Stimulated activated naive B cell treated with anti-CD40 and anti-IgM and Interleukin-4, amounts not matched to agents 10 μg/mL and 1 μg/mL and 100 μg/mL, for 72 hours (primary cell): ENCODE results near the gene NAV2.

Experiments used
- ATAC-seq, 2 donors: fragments of 150-1000 bp; cut with Tn5 transposase; replicated peaks; 2 replicates each; pipeline ENCODE4 v1.10.0; 2021; ENCODE audit warnings: moderate library complexity in 1 of 2
- DNase-seq: peaks from one replicate; pipeline ENCODE4 v3.0.0; 2021
- H3K27ac Mint-ChIP-seq: one replicate; pipeline ENCODE4 v1.8.0; 2022; ENCODE audit warnings: mild to moderate bottlenecking, mixed read lengths
- H3K27me3 Mint-ChIP-seq, 2 donors: one replicate each; pipeline ENCODE4 v1.8.0; 2022; ENCODE audit warnings: mixed read lengths in 2 of 2
- H3K36me3 Mint-ChIP-seq, 2 donors: one replicate each; pipeline ENCODE4 v1.8.0; 2022; ENCODE audit warnings: mixed read lengths in 2 of 2, mild to moderate bottlenecking in 1 of 2
- H3K4me1 Mint-ChIP-seq, 2 donors: one replicate each; pipeline ENCODE4 v1.8.0; 2022; ENCODE audit warnings: mixed read lengths in 2 of 2, mild to moderate bottlenecking in 1 of 2
- H3K4me3 Mint-ChIP-seq, 2 donors: one replicate each; pipeline ENCODE4 v1.8.0; 2022; ENCODE audit warnings: mild to moderate bottlenecking in 2 of 2, mixed read lengths in 2 of 2, moderate library complexity in 1 of 2
- H3K9me3 Mint-ChIP-seq, 2 donors: one replicate each; pipeline ENCODE4 v1.8.0; 2022; ENCODE audit warnings: mixed read lengths in 2 of 2, mild to moderate bottlenecking in 1 of 2

NAV2 gene

DNA sequence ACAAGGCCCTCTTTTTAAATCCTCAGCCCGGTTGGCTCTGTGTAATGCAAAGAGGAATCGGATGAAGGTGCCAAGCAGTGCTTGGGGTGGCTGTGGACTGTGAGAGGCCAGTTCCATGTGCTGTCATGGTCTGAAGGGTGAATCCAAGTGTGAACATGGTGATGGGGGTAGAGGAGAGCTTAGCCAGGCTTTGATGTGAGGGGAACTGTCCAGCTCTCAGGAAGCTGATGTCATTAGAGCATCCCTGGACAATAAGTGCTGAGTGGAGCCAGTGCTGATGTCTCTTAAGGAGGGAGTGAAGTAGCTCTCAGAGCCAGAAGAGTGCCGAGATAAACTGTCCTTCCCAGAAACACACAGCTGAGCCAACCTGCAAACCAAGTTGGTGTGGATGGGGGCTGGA is 53.6 kb downstream of the NAV2 start:
- no peak overlapping the region for H3K27ac Mint-ChIP-seq
- DNase-seq (no peak), ATAC-seq (no peak)
- H3K36me3 Mint-ChIP-seq: no peaks in the 10 kb centered on the region
- peaks cover 0 to 1% of the 10 kb centered on the region in 2 donors for H3K4me1 Mint-ChIP-seq
- H3K4me3 Mint-ChIP-seq: no peak overlapping the region
- H3K27me3 Mint-ChIP-seq: peaks cover 27 to 30% of the 10 kb centered on the region in 2 donors
- H3K9me3 Mint-ChIP-seq: no peaks in the 10 kb centered on the region

GRCh38 chr11:19766810-19767209 is 54.2 kb downstream of the NAV2 start:
- H3K36me3 Mint-ChIP-seq: no peaks in the 10 kb centered on the region
- peaks cover 30 to 33% of the 10 kb centered on the region in 2 donors for H3K27me3 Mint-ChIP-seq
- H3K27ac Mint-ChIP-seq: no peak overlapping the region
- DNase-seq (no peak), ATAC-seq (no peak)
- peaks cover 0 to 4% of the 10 kb centered on the region in 2 donors for H3K4me1 Mint-ChIP-seq
- H3K4me3 Mint-ChIP-seq: no peak overlapping the region
- no peaks in the 10 kb centered on the region for H3K9me3 Mint-ChIP-seq

GRCh38 chr11:19767627-19768151 is 55.1 kb downstream of the NAV2 start:
- H3K4me1 Mint-ChIP-seq: peaks cover 0 to 4% of the 10 kb centered on the region in 2 donors
- no peak overlapping the region for H3K4me3 Mint-ChIP-seq
- no peak for ATAC-seq
- H3K27me3 Mint-ChIP-seq: peaks cover 28 to 34% of the 10 kb centered on the region in 2 donors
- H3K9me3 Mint-ChIP-seq: no peaks in the 10 kb centered on the region
- H3K27ac Mint-ChIP-seq: no peak overlapping the region
- H3K36me3 Mint-ChIP-seq: no peaks in the 10 kb centered on the region
- no peak for DNase-seq

- DNase-seq (no peak), ATAC-seq (no peak)
- H3K36me3 Mint-ChIP-seq: no peaks in the 10 kb centered on the region
- no peak overlapping the region for H3K4me3 Mint-ChIP-seq
- no peaks in the 10 kb centered on the region for H3K9me3 Mint-ChIP-seq
- H3K27me3 Mint-ChIP-seq: peaks cover 26 to 34% of the 10 kb centered on the region in 2 donors
- no peak overlapping the region for H3K27ac Mint-ChIP-seq
- peaks cover 0 to 4% of the 10 kb centered on the region in 2 donors for H3K4me1 Mint-ChIP-seq
These were observed 55.6 kb downstream of the NAV2 start for GRCh38 chr11:19768197-19768596.

- no peak for ATAC-seq
- H3K4me3 Mint-ChIP-seq: no peak overlapping the region
- peaks cover 0 to 4% of the 10 kb centered on the region in 2 donors for H3K4me1 Mint-ChIP-seq
- H3K9me3 Mint-ChIP-seq: no peaks in the 10 kb centered on the region
- no peaks in the 10 kb centered on the region for H3K36me3 Mint-ChIP-seq
- peaks cover 23 to 28% of the 10 kb centered on the region in 2 donors for H3K27me3 Mint-ChIP-seq
- H3K27ac Mint-ChIP-seq: no peak overlapping the region
- DNase-seq: no peak
These were observed 56.2 kb downstream of the NAV2 start for GRCh38 chr11:19768815-19769214.

DNA sequence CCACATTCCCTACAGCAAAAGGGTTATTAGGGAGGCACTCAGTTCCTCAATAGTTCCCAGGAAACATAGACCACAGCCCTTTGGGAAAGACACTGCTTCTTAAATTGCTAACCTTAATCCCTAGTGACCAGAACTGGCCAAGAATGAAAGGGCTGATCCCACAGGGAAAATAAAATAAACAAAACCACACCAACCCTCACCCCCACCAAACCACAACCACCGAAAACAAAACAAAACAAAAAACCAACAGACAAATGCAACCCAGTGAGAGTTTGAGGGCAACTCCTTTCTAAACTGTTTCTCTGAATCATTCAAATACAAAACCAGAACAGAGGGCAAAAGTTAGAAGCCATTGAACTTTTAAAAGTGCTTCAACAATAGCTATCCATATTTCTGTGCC is 57.2 kb downstream of the NAV2 start:
- Mint-ChIP-seq H3K27ac (no peak overlapping the region), H3K36me3 (no peaks in the 10 kb centered on the region), H3K4me3 (no peak overlapping the region), H3K27me3 (peaks cover 20 to 33% of the 10 kb centered on the region in 2 donors), H3K4me1 (peaks cover 0 to 4% of the 10 kb centered on the region in 2 donors), H3K9me3 (no peaks in the 10 kb centered on the region)
- no peak for DNase-seq
- no peak for ATAC-seq

DNA sequence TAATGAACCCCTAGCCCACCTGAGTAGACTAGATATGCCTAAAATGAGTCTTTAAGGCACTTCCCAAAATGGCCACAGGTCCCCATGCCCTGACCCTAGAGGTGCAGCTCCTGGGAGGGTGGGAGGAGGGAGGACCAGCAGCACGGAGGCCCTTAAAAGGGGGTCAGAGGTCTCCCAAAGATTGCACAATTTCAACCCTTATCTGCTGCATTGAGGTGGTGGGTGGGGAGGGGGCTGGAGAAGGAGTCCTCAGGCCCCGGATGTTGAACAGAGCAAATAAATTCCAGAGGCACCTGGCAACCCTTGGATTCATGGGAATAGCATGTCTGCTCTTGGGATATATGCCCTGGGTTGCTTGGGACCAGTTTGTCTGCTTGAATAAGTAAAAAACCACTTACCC is 57.6 kb downstream of the NAV2 start:
- peaks cover 0 to under 1% of the 10 kb centered on the region in 2 donors for H3K36me3 Mint-ChIP-seq

DNA sequence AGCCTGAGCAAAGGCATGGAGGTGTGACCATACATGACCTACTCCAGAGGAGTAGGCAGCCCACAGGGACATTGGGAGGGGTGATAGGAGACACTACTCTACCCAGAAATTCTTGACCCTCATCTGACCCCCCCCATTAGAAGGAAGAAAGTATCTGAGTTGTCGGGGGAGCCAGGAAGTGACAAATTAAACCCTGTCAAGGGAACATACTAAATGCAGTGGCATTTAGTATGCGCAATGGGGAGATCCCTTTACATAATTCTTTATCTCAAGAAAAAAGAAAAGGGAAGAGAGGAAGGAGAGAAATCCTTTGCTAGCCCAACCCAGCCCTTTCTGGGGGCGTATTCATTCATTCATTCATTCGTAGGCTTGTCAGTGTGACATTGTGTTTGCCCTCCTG is 58.8 kb downstream of the NAV2 start:
- no peak overlapping the region for H3K27ac Mint-ChIP-seq
- H3K36me3 Mint-ChIP-seq: peaks cover 4 to 9% of the 10 kb centered on the region in 2 donors
- H3K27me3 Mint-ChIP-seq: peaks cover 20 to 37% of the 10 kb centered on the region in 2 donors
- no peak overlapping the region for H3K4me3 Mint-ChIP-seq
- DNase-seq (no peak), ATAC-seq (no peak)
- peaks cover 3 to 8% of the 10 kb centered on the region in 2 donors for H3K9me3 Mint-ChIP-seq
- peaks cover 6 to 12% of the 10 kb centered on the region in 2 donors for H3K4me1 Mint-ChIP-seq

More for the DNA sequence above, 57.6 kb downstream of the NAV2 start:
- no peak overlapping the region for H3K27ac Mint-ChIP-seq
- H3K4me3 Mint-ChIP-seq: no peak overlapping the region
- H3K9me3 Mint-ChIP-seq: peaks cover 0 to under 1% of the 10 kb centered on the region in 2 donors
- peaks cover 0 to 4% of the 10 kb centered on the region in 2 donors for H3K4me1 Mint-ChIP-seq
- no peak for DNase-seq
- ATAC-seq: no peak
- H3K27me3 Mint-ChIP-seq: peaks cover 21 to 36% of the 10 kb centered on the region in 2 donors

DNA sequence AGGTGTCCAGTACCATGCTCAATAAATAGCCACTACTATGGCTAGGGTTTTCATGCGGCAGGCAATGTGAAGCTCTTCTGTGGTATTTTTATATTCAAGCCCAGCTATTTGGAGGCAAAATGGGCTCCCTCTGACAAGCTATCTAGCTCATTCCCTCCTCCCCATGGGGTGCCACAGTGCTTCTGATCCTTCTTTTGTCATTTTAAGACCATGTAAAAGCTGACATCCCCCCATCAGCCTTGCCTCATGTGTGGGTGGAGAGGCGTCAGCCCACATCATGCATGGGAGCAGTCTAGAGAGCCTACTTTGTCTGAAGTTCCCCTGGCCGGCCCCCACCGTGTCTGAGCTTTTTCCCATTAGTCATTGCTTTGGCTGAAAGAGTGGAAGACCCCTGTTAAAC is 59.8 kb downstream of the NAV2 start:
- H3K36me3 Mint-ChIP-seq: peaks cover 4 to 9% of the 10 kb centered on the region in 2 donors
- DNase-seq (no peak), ATAC-seq (no peak)
- no peak overlapping the region for H3K4me3 Mint-ChIP-seq
- peaks cover 24 to 41% of the 10 kb centered on the region in 2 donors for H3K27me3 Mint-ChIP-seq
- H3K9me3 Mint-ChIP-seq: peaks cover 3 to 8% of the 10 kb centered on the region in 2 donors
- peaks cover 10 to 13% of the 10 kb centered on the region in 2 donors for H3K4me1 Mint-ChIP-seq
- H3K27ac Mint-ChIP-seq: no peak overlapping the region

DNA sequence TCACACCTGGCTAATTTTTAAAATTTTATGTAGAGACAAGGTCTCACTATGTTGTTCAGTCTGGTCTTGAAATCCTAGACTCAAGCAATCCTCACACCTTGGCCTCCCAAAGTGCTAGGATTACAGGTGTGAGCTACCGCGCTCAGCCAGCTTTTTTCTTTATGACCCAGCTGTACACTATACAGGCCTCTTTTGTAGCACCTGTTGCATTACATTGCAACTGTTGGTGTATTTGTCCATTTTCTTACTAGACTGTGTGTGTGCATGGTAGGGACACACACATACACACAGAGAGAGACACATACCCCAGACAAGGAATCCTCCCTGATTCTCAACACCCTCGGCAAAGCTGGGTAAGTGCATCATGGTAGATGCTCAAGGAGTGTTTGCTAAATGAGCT is 61.7 kb downstream of the NAV2 start:
- H3K4me3 Mint-ChIP-seq: no peak overlapping the region
- no peak overlapping the region for H3K27ac Mint-ChIP-seq
- peaks cover 4 to 9% of the 10 kb centered on the region in 2 donors for H3K36me3 Mint-ChIP-seq
- H3K4me1 Mint-ChIP-seq: peaks cover 22 to 25% of the 10 kb centered on the region in 2 donors
- no peak for ATAC-seq
- peaks cover 36 to 55% of the 10 kb centered on the region in 2 donors for H3K27me3 Mint-ChIP-seq
- no peak for DNase-seq
- peaks cover 3 to 8% of the 10 kb centered on the region in 2 donors for H3K9me3 Mint-ChIP-seq

- Mint-ChIP-seq H3K36me3 (peaks cover 4 to 9% of the 10 kb centered on the region in 2 donors), H3K9me3 (peaks cover 3 to 8% of the 10 kb centered on the region in 2 donors), H3K4me3 (no peak overlapping the region), H3K27ac (no peak overlapping the region), H3K4me1 (peaks cover 22 to 25% of the 10 kb centered on the region in 2 donors), H3K27me3 (peaks cover 42 to 61% of the 10 kb centered on the region in 2 donors)
- ATAC-seq (no peak), DNase-seq (no peak)
These were observed 62.4 kb downstream of the NAV2 start for GRCh38 chr11:19774817-19775580.

DNA sequence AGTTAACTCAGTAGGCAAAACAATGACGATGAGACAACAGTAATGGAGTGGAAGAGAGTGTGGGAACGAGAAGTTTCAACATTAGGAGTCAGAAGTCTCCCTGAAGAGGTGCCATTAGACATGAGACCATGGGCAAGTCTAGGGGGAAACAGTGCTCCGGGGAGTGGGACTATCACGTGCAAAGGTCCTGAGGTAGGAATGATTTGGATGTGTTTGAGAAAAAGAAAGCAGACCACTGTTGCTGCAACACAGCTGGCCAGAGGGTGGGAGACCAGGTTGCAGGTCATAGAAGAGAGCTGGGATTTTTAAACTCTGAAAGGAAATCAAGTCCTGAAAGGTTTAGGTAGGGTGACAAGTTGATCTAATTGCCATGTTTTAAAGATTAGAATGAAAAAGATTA is 63.0 kb downstream of the NAV2 start:
- H3K4me3 Mint-ChIP-seq: no peak overlapping the region
- no peak for DNase-seq
- H3K27me3 Mint-ChIP-seq: peaks cover 48 to 68% of the 10 kb centered on the region in 2 donors
- no peak for ATAC-seq
- H3K27ac Mint-ChIP-seq: no peak overlapping the region
- peaks cover 4 to 9% of the 10 kb centered on the region in 2 donors for H3K36me3 Mint-ChIP-seq
- H3K4me1 Mint-ChIP-seq: peaks cover 22 to 25% of the 10 kb centered on the region in 2 donors
- H3K9me3 Mint-ChIP-seq: peaks cover 3 to 8% of the 10 kb centered on the region in 2 donors

DNA sequence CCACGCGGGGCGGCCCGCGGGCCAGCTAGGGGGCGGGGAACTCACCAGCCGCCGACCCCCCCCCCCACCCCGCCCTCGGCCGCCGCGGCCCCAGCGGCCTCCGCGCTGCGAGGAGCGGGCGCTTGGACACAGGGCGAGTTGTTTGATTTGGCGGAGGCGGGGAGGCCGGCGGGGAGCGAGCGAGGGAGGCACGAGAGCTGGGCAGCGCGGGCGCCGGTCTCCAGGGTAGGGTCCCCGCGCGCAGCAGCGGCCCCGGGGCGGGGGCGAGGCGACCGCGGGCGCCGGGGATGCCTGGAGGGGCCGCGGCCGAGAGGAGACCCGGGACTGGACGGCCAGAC is 64.4 kb downstream of the NAV2 start:
- H3K9me3 Mint-ChIP-seq: peaks cover 3 to 8% of the 10 kb centered on the region in 2 donors
- H3K4me3 Mint-ChIP-seq: peak overlapping the region; percentile 83 to 87
- H3K36me3 Mint-ChIP-seq: peaks cover 4 to 9% of the 10 kb centered on the region in 2 donors
- peaks cover 48 to 67% of the 10 kb centered on the region in 2 donors for H3K27me3 Mint-ChIP-seq
- DNase-seq (peak; percentile 8), ATAC-seq (peak; percentile 21 to 35)
- H3K27ac Mint-ChIP-seq: peak overlapping the region; percentile 79
- H3K4me1 Mint-ChIP-seq: peaks cover 21 to 22% of the 10 kb centered on the region in 2 donors

DNA sequence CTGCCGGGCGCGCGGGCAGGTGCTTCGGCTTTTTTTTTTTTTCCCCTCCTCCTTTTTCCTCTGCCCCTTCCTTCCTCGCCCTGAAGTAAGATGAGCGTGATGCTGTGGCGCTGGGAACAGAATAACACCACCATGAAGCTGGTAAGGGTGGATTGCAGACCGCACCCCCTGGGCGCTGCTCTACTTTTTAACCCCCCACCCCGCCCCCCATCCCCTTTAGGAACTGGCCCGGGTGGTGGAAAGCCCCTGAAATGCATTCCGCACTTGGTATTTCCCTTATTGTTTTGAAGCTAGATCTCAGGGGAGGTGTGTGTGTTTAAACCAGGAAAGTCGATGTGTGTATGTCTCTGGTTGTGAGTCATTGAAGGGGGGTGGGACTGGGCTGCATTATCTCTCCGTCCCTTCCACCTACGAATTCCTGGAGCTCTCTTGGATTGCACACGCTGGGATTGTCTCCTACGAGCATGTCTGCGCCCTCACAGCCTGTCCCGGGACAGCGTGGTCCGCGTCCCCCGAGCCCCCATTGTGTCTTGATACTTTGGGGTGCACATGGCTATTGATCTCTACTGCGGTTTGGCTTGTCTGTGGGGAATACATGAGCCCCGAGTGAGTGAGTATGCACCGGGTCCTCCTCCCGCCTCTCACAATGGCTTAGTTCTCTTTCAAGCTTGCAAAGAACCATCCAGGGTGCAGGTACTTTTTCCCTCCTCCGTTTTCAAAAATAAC is 64.9 kb downstream of the NAV2 start:
- Mint-ChIP-seq H3K27me3 (peaks cover 50 to 66% of the 10 kb centered on the region in 2 donors), H3K27ac (peak overlapping the region; percentile 88), H3K36me3 (peaks cover 4 to 9% of the 10 kb centered on the region in 2 donors), H3K4me3 (peak overlapping the region; percentile 83 to 87), H3K9me3 (peaks cover 3 to 8% of the 10 kb centered on the region in 2 donors), H3K4me1 (peaks cover 21 to 22% of the 10 kb centered on the region in 2 donors)
- peak; percentile 63 for DNase-seq
- ATAC-seq: peak; percentile 92 to 93
